HG03139 (cell line): ENCODE results near the gene IKBKG.
"Not testable (repeated sequence)": the region's sequence is repeated elsewhere in the genome, so short reads cannot be mapped to it uniquely, and the experiment has no call there.

Source experiments
- ATAC-seq: cut with Tn5 transposase; IDR thresholded peaks from one replicate; pipeline ENCODE4 v1.9.1; 2021; ENCODE audit not compliant: unreplicated experiment

IKBKG gene

GRCh38 chrX:154547245-154548027 is at the start of gene IKBKG:
Gene IKBKG (plus strand): TSS chrX:154547620. CDS start chrX:154552003, 4,383 bp downstream.
- peak; percentile 68 for ATAC-seq

- not testable (repeated sequence) for ATAC-seq
These were observed 46.0 kb upstream of the IKBKG start for GRCh38 chrX:154501423-154501822.

GRCh38 chrX:154502098-154502497 is 45.3 kb upstream of the IKBKG start:
- no peak for ATAC-seq

- ATAC-seq: no peak
These were observed 44.4 kb upstream of the IKBKG start for GRCh38 chrX:154502989-154503388.

GRCh38 chrX:154505734-154506133 is 41.7 kb upstream of the IKBKG start:
- no peak for ATAC-seq

GRCh38 chrX:154506483-154507332 is 40.7 kb upstream of the IKBKG start:
- ATAC-seq: no peak

GRCh38 chrX:154507673-154508383 is 39.6 kb upstream of the IKBKG start:
- ATAC-seq: no peak

GRCh38 chrX:154508384-154508745 is 39.1 kb upstream of the IKBKG start:
- no peak for ATAC-seq

GRCh38 chrX:154509455-154509854 is 38.0 kb upstream of the IKBKG start:
- ATAC-seq: no peak

GRCh38 chrX:154511761-154512160 is 35.7 kb upstream of the IKBKG start:
- ATAC-seq: no peak

GRCh38 chrX:154512879-154513553 is 34.4 kb upstream of the IKBKG start:
- no peak for ATAC-seq

- no peak for ATAC-seq
These were observed 33.7 kb upstream of the IKBKG start for GRCh38 chrX:154513716-154514115.

GRCh38 chrX:154515090-154515965 is 32.1 kb upstream of the IKBKG start:
- no peak for ATAC-seq

- ATAC-seq: peak; percentile 87
These were observed 31.3 kb upstream of the IKBKG start, which contains the start of gene FAM3A for GRCh38 chrX:154515966-154516655. Gene FAM3A (minus strand): TSS chrX:154516232. CDS start chrX:154515772, 460 bp downstream.

- peak; percentile 2 for ATAC-seq
These were observed 30.7 kb upstream of the IKBKG start for GRCh38 chrX:154516656-154517100.

- no peak for ATAC-seq
These were observed 30.2 kb upstream of the IKBKG start for GRCh38 chrX:154517101-154517781.

GRCh38 chrX:154519389-154519788 is 28.0 kb upstream of the IKBKG start:
- no peak for ATAC-seq
